WERI-Rb-1 (cell line): Measurements from ENCODE around the gene PTPN4.
A peak's percentile ranks its signal among the peaks of the same experiment; 100 is the strongest.

Source experiments
- DNase-seq: peaks from one replicate; pipeline ENCODE4 v3.0.0-alpha.2; 2020
- H3K27ac ChIP-seq: fragments of 250-450 bp; sonication (Bioruptor Pico); 2 replicates; pipeline ENCODE4 v1.5.1; 2020; ENCODE audit warnings: mild to moderate bottlenecking, moderate library complexity
- H3K27me3 ChIP-seq: fragments of 250-450 bp; sonication (Bioruptor Pico); 2 replicates; pipeline ENCODE4 v1.5.1; 2021; ENCODE audit warnings: mild to moderate bottlenecking, low read depth, moderate library complexity; ENCODE audit not compliant: insufficient read depth, severe bottlenecking
- H3K36me3 ChIP-seq: fragments of 250-450 bp; sonication (Bioruptor Pico); 2 replicates; pipeline ENCODE4 v1.5.1; 2020; ENCODE audit warnings: mild to moderate bottlenecking, moderate library complexity
- H3K4me3 ChIP-seq: 2 replicates; pipeline ENCODE4 v1.5.1; 2011; ENCODE audit warnings: low read depth, mild to moderate bottlenecking, control low read depth, low read length
- H3K9me3 ChIP-seq: fragments of 250-450 bp; sonication (Bioruptor Pico); 2 replicates; pipeline ENCODE4 v1.5.1; 2021; ENCODE audit warnings: mild to moderate bottlenecking, moderate library complexity; ENCODE audit not compliant: severe bottlenecking
- CTCF ChIP-seq: IDR thresholded peaks from 2 replicates; pipeline ENCODE4 v1.5.1; 2011; ENCODE audit warnings: low read depth, mild to moderate bottlenecking, control low read depth, inconsistent platforms, low read length

The PTPN4 gene

DNA sequence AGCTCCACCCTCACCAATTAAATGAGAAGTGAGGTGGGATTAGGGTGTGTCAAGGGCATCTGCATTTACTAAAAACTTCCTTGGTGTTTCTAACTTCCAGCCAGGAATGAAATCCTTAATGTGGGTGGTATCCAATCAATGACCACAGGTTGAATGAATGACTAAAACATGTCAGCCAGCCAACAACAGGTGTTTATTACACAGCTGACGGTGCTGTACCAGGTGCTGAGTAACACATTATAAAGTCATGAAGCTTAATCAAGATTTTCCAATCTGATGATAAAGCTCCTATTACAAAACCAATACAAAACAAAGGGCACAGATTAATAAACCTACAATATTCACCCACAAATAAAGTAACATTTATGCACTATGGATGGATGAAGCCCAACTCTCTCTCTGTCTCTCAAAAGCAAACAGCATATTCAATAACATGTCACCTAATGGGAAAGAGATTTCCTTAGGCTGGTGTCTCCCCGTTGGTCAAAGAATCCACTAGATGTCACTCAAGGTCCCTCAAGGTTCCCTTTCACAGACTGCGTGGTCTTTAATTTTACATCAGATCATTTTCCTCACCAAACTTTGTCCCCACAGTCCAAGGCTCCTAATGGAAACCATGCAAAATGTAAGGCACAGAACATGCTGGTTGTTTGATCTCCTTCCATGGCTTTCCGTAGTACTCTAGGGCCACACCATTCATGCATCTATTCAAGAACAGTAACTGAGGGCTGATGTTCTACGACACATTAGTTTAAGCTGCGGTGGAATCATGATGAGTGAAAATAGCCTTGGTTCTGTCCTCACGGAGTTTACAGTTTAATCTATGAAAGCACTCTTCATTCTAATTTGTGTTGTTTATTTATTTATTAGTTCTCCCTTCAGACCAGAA is 6.4 kb upstream of the PTPN4 start:
- TF ChIP-seq CTCF, result peak; percentile 77
- Histone ChIP-seq H3K27me3 (no peaks in the 10 kb centered on the region), H3K36me3 (no peaks in the 10 kb centered on the region), H3K4me3 (no peak overlapping the region), H3K9me3 (peaks cover 2% of the 10 kb centered on the region), H3K27ac (no peak overlapping the region)
- peak; percentile 32 for DNase-seq

GRCh38 chr2:119753930-119754321 is 5.8 kb upstream of the PTPN4 start:
- Histone ChIP-seq H3K36me3 (no peaks in the 10 kb centered on the region), H3K9me3 (peaks cover 2% of the 10 kb centered on the region), H3K27ac (no peak overlapping the region), H3K27me3 (no peaks in the 10 kb centered on the region), H3K4me3 (no peak overlapping the region)
- TF ChIP-seq CTCF, result no peak
- no peak for DNase-seq

- H3K27me3 ChIP-seq, result no peaks in the 10 kb centered on the region
- no peak for DNase-seq
- no peak overlapping the region for H3K4me3 ChIP-seq
- H3K27ac ChIP-seq, result no peak overlapping the region
- H3K9me3 ChIP-seq, result peaks cover 2% of the 10 kb centered on the region
- no peak for TF ChIP-seq CTCF
- H3K36me3 ChIP-seq, result peaks cover 3% of the 10 kb centered on the region; the same call in 1 of the 2 replicates
These were observed 3.8 kb upstream of the PTPN4 start for GRCh38 chr2:119755906-119756305.

DNA sequence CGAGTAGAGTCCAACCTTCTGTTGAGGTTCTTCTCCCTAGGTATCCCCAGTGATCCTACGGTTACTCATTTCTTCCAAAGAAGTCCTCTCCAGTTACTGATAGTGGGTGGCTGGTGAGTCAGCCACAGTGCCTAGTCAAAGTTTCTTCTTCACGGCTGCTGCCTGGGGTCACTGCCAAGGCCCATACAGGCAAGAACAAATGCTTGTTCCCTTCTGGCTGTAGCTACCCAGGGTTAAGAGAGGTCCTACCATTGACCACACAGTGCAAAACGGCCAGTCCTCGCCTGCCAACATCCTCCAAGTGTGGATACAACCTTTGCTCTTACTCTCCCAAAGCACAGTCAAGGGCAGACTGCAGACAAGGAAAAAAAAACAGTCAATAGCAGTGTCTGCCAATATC is 2.9 kb upstream of the PTPN4 start:
- no peak for TF ChIP-seq CTCF
- no peak for DNase-seq
- H3K27me3 ChIP-seq, result no peaks in the 10 kb centered on the region
- H3K9me3 ChIP-seq, result peaks cover 2% of the 10 kb centered on the region
- H3K4me3 ChIP-seq, result no peak overlapping the region
- H3K27ac ChIP-seq, result no peak overlapping the region
- H3K36me3 ChIP-seq, result peaks cover 3% of the 10 kb centered on the region; the same call in 1 of the 2 replicates

DNA sequence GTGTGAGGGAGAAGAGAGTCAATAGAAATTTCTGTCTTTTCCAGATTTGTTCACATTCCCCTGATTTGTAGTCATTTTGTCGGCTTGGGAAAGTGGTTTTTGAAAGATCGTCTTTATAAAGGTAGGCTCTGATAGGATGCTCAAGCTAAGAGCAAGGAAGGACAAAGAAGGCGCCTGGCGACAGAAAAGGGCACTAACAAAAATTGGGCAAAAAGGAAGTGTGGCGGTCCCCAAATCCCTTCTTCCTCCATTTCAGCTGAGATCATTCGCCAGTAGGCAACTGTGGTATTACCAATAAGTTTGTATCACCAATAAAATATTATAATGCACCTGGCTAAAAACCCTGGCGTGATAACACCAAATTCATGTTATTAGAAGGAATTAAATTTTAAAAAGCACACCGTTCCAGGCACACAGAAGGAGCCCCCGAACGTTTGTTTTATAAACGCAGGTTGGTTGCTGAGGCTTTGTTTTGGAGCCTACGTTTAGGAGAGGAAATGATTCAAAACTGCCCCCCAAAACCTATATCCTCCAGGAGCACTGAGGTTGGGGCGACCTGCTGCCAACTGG is 756 bp upstream of the PTPN4 start:
- no peaks in the 10 kb centered on the region for H3K27me3 ChIP-seq
- H3K4me3 ChIP-seq, result peak overlapping the region; percentile 99
- TF ChIP-seq CTCF, result no peak
- peaks cover 3% of the 10 kb centered on the region; the same call in 1 of the 2 replicates for H3K36me3 ChIP-seq
- peak overlapping the region; percentile 90 for H3K27ac ChIP-seq
- H3K9me3 ChIP-seq, result peaks cover 2% of the 10 kb centered on the region
- no peak for DNase-seq
